T-helper 17 cell (primary cell): Measurements from ENCODE around the gene DYNC2H1. TPM values are rescaled to one million over a fixed set of nuclear protein-coding genes. Genes with fewer than 3 reads are reported as not detected.
"Not testable (repeated sequence)": the region's sequence is repeated elsewhere in the genome, so short reads cannot be mapped to it uniquely, and the experiment has no call there.

Experiments used
- ATAC-seq: fragments of 150-1000 bp; cut with Tn5 transposase; 2 replicates; pipeline ENCODE4 v1.10.0; 2021; ENCODE audit warnings: mild to moderate bottlenecking, moderate library complexity
- DNase-seq, 3 donors: peaks; one replicate each; pipeline versions ENCODE4 v3.0.0 to v3.0.0-alpha.2; 2020 to 2021
- H3K9me3 ChIP-seq: one replicate; pipeline ENCODE4 v1.7.0; 2013; ENCODE audit warnings: low read length, mild to moderate bottlenecking; ENCODE audit not compliant: control insufficient read depth, poor library complexity, severe bottlenecking
- H3K27ac Mint-ChIP-seq: one replicate; pipeline ENCODE4 v1.8.0; 2022; ENCODE audit warnings: mild to moderate bottlenecking, moderate library complexity, mixed read lengths
- H3K27me3 Mint-ChIP-seq: one replicate; pipeline ENCODE4 v1.8.0; 2022; ENCODE audit warnings: mixed read lengths
- H3K36me3 Mint-ChIP-seq: one replicate; pipeline ENCODE4 v1.8.0; 2022; ENCODE audit warnings: low read depth, mixed read lengths
- H3K4me1 Mint-ChIP-seq: one replicate; pipeline ENCODE4 v1.8.0; 2022; ENCODE audit warnings: mild to moderate bottlenecking, mixed read lengths
- H3K4me3 Mint-ChIP-seq: one replicate; pipeline ENCODE4 v1.8.0; 2022; ENCODE audit warnings: mild to moderate bottlenecking, moderate library complexity, mixed read lengths
- total RNA-seq, 4 donors: library from RNA in 2 of 4; stranded (reverse) in 2 of 4; gene quantifications; one replicate each; pipeline ENCODE4 v1.2.3 and lab custom pipeline; 2022 to 2026

Gene DYNC2H1
- total RNA-seq, 2 donors from 2014 or later, result 2.2 to 3.6 TPM

DNA sequence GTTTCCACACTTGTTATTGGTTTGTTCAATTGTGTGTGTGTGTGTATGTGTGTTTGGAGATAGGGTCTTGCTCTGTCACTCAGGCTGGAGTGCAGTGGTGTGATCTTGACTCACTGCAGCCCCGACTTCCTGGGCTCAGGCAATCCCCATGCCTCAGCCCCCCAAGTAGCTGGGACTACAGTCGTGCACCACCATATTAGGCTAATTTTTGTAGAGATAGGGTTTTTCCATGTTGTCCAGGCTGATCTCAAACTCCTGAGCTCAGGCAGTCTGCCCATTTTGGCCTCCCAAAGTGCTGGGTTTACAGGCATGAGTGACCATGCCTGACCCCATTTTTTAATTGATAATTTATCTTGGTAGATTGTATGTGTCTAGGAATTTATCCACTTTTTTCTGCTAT, 263.7 kb downstream of the DYNC2H1 start:
- DNase-seq, result no peak
- H3K9me3 ChIP-seq, result no peaks in the 10 kb centered on the region
- Mint-ChIP-seq H3K27ac (no peak overlapping the region), H3K4me3 (no peak overlapping the region), H3K4me1 (no peaks in the 10 kb centered on the region), H3K27me3 (no peaks in the 10 kb centered on the region), H3K36me3 (peaks cover 2% of the 10 kb centered on the region)
- no peak for ATAC-seq

DNA sequence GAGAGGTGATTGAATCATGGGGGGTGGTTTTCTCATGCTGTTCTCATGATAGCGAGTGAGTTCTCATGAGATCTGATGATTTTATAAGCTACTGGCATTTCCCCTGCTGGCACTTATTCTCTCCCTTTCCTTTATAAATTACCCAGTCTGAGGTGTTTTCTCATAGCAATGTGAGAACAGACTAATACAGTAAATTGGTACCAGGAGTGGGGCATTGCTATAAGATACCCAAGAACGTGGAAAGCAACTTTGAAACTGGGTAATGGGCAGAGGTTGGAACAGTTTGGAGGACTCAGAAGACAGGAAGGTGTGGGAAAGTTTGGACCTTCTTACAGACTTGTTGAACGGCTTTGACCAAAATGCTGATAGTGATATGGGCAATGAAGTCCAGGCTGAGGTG, 265.0 kb downstream of the DYNC2H1 start:
- not testable (repeated sequence) for H3K27me3 Mint-ChIP-seq, H3K4me1 Mint-ChIP-seq, H3K36me3 Mint-ChIP-seq, DNase-seq, H3K4me3 Mint-ChIP-seq, H3K9me3 ChIP-seq, H3K27ac Mint-ChIP-seq, ATAC-seq

DNA sequence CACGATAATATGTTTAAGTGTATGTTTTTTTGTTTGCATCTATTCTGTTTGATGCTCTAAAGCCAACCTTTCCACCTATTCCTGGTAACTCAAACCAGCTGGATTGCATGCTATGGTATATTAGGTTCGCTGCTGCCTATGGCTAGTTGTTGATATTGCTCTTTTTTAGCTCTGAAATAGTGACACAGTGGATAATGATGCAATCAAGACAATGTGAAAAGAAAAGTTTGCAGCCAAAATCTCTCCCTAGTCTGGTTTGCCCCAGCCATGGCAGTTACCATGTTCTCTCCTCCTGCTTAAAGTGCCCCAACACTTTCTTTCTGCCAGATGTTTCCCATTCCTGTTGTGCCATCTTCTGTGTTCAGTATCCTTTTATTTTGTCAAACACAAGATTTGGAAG, 269.7 kb downstream of the DYNC2H1 start:
- H3K9me3 ChIP-seq, result no peaks in the 10 kb centered on the region
- H3K4me1 Mint-ChIP-seq, result no peaks in the 10 kb centered on the region
- H3K27me3 Mint-ChIP-seq, result no peaks in the 10 kb centered on the region
- DNase-seq (no peak), ATAC-seq (no peak)
- no peak overlapping the region for H3K27ac Mint-ChIP-seq
- peaks cover 2% of the 10 kb centered on the region for H3K36me3 Mint-ChIP-seq
- H3K4me3 Mint-ChIP-seq, result no peak overlapping the region

DNA sequence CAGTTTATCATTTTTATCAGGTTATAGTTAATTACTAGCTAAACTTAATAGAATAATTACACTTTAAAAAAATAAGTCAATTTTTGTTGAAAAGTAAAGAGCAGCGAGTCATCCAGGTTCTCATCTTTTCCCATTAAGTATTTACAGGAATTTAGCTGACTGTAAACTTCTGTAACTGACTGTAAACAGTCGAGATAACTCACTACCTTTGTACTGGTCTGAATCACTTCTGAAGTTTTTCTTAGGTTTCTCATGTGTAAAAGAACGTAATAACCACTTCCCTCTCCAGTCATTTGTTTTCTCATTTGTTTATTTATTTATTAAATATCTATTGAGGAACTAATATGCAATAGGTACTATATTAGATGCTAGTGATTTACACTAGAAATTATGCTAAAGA, 270.8 kb downstream of the DYNC2H1 start:
- H3K4me3 Mint-ChIP-seq, result no peak overlapping the region

DNA sequence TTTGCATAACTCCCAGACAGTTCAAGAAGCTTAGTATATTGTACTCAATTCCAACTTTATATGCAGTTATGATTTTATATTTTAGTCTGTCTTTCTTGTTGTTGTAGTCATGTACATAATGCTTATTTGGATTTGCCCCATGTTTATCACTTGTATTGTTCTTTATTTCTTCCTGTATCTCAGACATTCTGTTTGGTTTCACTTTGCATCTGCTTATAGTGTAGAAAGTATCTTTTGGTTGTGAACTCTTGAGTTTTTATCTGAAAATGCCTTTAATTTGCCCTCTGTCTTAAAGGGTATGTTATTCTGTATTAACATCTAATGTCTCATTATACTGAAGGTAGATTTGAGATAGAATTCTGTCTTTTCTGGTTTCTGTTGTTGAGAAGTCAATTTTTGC, 275.4 kb downstream of the DYNC2H1 start:
- no peak overlapping the region for H3K27ac Mint-ChIP-seq
- H3K4me1 Mint-ChIP-seq, result no peaks in the 10 kb centered on the region
- H3K9me3 ChIP-seq, result no peaks in the 10 kb centered on the region
- DNase-seq, result no peak
- H3K4me3 Mint-ChIP-seq, result no peak overlapping the region
- no peaks in the 10 kb centered on the region for H3K27me3 Mint-ChIP-seq
- ATAC-seq, result no peak
- H3K36me3 Mint-ChIP-seq, result no peaks in the 10 kb centered on the region

More for the DNA sequence above, 270.8 kb downstream of the DYNC2H1 start:
- H3K36me3 Mint-ChIP-seq, result peaks cover 2% of the 10 kb centered on the region
- no peak for DNase-seq
- no peak for ATAC-seq
- H3K4me1 Mint-ChIP-seq, result no peaks in the 10 kb centered on the region
- H3K9me3 ChIP-seq, result no peaks in the 10 kb centered on the region
- H3K27me3 Mint-ChIP-seq, result no peaks in the 10 kb centered on the region
- no peak overlapping the region for H3K27ac Mint-ChIP-seq

DNA sequence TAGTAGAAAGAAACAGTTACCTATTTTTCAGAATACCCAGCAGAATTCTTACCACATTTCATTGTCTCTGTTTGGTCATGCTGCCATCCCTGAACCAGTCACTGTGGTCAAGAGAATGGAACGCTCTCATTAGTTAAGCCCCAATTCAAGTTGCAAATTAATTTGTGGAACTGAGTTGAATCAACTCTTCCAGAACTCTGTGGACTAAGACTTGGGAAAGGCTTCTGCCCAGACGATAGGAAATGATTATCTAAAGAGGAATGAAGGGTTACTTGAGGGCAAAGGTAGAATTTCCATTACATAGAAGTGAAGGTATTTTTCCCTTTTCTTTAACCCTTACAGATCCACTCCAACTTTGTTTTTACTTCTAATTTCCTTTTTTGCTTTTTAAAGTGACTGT, 286.4 kb downstream of the DYNC2H1 start:
- DNase-seq, result no peak
- H3K36me3 Mint-ChIP-seq, result no peaks in the 10 kb centered on the region
- H3K9me3 ChIP-seq, result no peaks in the 10 kb centered on the region
- no peak overlapping the region for H3K27ac Mint-ChIP-seq
- H3K27me3 Mint-ChIP-seq, result no peaks in the 10 kb centered on the region
- no peak overlapping the region for H3K4me3 Mint-ChIP-seq
- ATAC-seq, result no peak
- H3K4me1 Mint-ChIP-seq, result no peaks in the 10 kb centered on the region

DNA sequence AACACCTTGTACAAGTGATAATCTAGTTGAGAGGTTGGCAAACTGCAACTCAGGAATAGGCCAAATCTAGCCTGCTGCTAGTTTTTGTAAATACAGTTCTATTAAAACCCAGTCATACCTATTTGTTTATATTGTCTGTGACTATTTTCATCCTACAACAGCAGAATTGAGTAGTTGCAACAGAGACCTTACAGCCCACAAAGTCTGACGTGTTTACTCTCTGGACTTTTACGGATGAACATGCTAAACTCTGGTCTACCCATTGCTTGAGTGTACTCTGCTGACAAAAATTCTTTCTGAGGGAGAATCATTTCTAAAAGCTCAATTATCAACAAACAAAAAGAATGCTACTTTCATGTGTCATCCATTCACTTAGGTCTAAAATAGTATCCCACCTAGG, 287.0 kb downstream of the DYNC2H1 start:
- Mint-ChIP-seq H3K4me1 (no peaks in the 10 kb centered on the region), H3K36me3 (no peaks in the 10 kb centered on the region), H3K27me3 (no peaks in the 10 kb centered on the region), H3K4me3 (no peak overlapping the region), H3K27ac (no peak overlapping the region)
- no peak for DNase-seq
- no peaks in the 10 kb centered on the region for H3K9me3 ChIP-seq
- no peak for ATAC-seq

DNA sequence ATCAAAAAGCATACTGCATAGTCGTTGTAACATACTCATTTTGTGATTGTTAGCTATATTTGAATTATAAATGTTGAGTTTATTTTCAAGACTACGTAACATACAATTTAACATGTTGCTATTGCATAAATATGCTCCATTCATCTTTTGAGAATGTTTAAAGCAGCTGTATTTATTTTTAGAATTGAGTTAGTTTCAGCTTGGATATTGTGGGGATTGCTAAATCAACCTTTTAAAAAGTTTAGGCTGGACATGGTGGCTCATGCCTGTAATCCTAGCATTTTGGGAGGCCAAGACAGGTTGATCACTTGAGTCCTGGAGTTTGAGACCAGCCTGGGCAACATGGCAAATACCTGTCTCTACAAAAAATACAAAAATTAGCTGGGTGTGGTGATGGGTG, 288.1 kb downstream of the DYNC2H1 start:
- Mint-ChIP-seq H3K4me3 (no peak overlapping the region), H3K27me3 (no peaks in the 10 kb centered on the region), H3K4me1 (no peaks in the 10 kb centered on the region), H3K27ac (no peak overlapping the region), H3K36me3 (no peaks in the 10 kb centered on the region)
- no peaks in the 10 kb centered on the region for H3K9me3 ChIP-seq
- ATAC-seq (no peak), DNase-seq (no peak)

DNA sequence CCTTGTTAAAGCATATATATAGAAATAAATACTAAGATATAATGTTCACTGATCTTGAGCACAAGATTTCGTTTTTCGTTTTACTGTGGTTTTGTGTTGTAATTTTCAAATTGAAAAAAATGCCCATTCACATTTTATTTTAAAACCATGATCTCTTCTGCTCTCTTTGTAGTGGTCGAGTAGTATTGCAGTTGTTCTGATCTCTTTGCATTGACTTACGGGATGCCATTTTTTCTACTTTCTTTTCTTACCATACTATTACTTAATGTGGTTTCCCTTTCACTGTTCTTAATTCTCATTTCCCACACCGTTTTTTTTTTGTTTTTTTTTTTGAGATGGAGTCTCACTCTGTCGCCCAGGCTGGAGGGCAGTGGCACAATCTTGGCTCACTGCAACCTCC, 289.6 kb downstream of the DYNC2H1 start:
- no peaks in the 10 kb centered on the region for H3K36me3 Mint-ChIP-seq
- ATAC-seq, result no peak
- no peaks in the 10 kb centered on the region for H3K9me3 ChIP-seq
- no peak overlapping the region for H3K4me3 Mint-ChIP-seq
- DNase-seq, result no peak
- no peaks in the 10 kb centered on the region for H3K27me3 Mint-ChIP-seq
- no peaks in the 10 kb centered on the region for H3K4me1 Mint-ChIP-seq
- no peak overlapping the region for H3K27ac Mint-ChIP-seq

DNA sequence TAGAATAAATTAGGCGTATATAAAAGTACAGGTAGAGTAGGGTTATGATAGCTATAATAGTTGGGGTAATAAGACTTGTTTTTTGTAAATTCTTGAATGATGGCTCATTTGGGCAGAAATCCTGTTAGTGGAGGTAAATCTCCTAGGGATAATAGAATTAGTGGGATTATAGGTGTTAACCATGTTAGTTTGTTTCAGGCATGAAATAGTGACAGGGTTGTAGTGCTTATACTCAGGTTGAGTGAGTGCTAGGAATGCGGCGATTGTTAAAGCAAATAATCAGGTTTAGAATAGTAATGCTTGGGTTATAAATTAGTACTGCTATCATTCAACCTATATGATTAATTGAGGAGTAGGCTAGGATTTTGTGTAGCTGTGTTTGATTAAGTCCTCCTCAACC, 297.1 kb downstream of the DYNC2H1 start:
- ATAC-seq, result no peak
- no peaks in the 10 kb centered on the region for H3K27me3 Mint-ChIP-seq

DNA sequence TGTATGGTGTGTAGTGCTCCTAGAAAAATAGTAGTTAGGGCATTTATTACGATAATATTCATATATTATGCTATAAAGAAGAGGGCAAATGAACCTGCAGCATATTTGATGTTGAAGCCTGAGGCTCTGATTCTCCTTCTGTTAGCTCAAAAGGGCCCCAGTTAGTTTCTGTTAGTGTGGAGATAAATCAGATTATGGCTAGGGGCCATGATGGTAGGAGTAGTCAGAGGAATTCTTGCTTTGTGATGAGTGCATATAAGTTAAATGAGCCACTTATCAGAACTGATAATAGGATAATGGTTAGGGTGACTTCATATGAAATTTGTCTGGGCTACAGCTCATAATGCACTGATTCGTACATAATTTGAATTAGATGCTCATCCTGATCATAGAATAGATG, 298.4 kb downstream of the DYNC2H1 start:
- no peak overlapping the region for H3K27ac Mint-ChIP-seq
- no peak overlapping the region for H3K4me3 Mint-ChIP-seq
- no peaks in the 10 kb centered on the region for H3K27me3 Mint-ChIP-seq

More for the DNA sequence above, 297.1 kb downstream of the DYNC2H1 start:
- no peak for DNase-seq
- Mint-ChIP-seq H3K4me1 (no peaks in the 10 kb centered on the region), H3K27ac (no peak overlapping the region), H3K4me3 (no peak overlapping the region), H3K36me3 (no peaks in the 10 kb centered on the region)
- no peaks in the 10 kb centered on the region for H3K9me3 ChIP-seq

DNA sequence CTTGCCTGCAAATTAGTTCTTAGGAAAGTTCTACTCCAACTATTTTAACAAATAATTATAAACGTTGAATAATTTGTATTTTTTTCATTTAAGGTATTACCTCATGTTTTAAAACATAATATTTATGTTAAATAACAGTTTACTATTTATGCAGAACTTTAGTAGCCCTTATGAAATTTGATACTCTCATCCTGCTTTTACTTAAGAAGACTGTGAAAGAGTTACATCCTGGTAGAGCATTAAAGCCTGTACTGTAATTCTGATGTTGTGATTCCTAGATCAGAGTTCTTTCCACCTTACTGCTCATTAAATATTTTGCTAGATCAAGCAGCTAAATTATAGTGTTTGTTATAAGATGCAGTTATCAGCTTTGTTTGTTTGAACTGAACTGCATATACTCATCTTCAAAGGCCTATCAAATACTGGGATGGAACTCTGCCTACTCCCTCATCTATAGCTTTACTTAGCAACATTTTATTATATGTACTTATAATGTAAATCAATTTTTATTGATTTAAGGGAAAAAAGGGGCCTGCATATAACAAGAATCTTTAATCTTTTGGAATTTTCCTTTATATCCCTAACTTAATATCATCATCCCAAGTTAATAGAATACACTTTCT, 304.2 kb downstream of the DYNC2H1 start:
- DNase-seq (no peak), ATAC-seq (no peak)
- no peaks in the 10 kb centered on the region for H3K9me3 ChIP-seq
- Mint-ChIP-seq H3K27me3 (no peaks in the 10 kb centered on the region), H3K4me3 (no peak overlapping the region), H3K36me3 (peaks cover 2% of the 10 kb centered on the region), H3K4me1 (no peaks in the 10 kb centered on the region), H3K27ac (no peak overlapping the region)

More for the DNA sequence above, 298.4 kb downstream of the DYNC2H1 start:
- no peaks in the 10 kb centered on the region for H3K4me1 Mint-ChIP-seq
- H3K9me3 ChIP-seq, result no peaks in the 10 kb centered on the region
- DNase-seq, result no peak
- no peak for ATAC-seq
- no peaks in the 10 kb centered on the region for H3K36me3 Mint-ChIP-seq

DNA sequence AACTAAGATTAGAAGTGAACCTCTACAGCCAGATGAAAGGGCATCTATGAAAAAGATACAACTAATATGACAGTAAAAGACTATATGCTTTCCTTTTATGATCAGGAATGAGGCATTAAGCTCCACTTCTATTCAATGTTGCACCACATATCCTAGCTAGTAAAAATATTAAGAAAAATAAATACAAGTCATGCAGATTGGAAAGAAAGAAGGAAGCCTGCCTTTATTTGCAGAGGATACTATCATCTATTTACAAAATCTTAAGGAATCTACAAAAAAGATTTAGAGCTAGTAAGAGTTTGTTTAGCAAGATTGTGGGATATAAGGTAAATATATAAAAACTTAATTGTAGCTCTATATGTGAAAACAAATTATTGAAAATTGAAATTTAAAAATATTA, 308.8 kb downstream of the DYNC2H1 start:
- ATAC-seq (no peak), DNase-seq (no peak)
- no peaks in the 10 kb centered on the region for H3K9me3 ChIP-seq
- H3K27ac Mint-ChIP-seq, result no peak overlapping the region
- peaks cover 2% of the 10 kb centered on the region for H3K36me3 Mint-ChIP-seq
- no peak overlapping the region for H3K4me3 Mint-ChIP-seq
- no peaks in the 10 kb centered on the region for H3K4me1 Mint-ChIP-seq
- no peaks in the 10 kb centered on the region for H3K27me3 Mint-ChIP-seq

DNA sequence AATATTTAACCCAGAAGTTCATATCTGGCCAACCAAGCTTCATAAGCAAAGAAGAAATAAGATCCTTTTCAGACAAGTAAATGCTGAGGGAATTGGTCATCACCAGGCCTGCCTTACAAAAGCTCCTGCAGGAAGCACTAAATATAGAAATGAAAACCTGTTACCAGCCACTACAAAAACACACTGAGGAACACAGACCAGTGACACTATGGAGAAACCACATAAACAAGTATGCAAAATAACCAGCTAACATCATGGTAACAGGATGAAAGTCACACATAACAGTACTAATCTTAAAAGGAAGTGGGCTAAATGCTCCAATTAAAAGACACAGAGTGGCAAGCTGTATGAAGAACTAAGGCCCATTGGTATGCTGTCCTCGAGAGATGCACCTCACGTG, 311.4 kb downstream of the DYNC2H1 start:
- no peaks in the 10 kb centered on the region for H3K9me3 ChIP-seq
- Mint-ChIP-seq H3K27me3 (no peaks in the 10 kb centered on the region), H3K27ac (no peak overlapping the region), H3K36me3 (no peaks in the 10 kb centered on the region), H3K4me3 (no peak overlapping the region), H3K4me1 (no peaks in the 10 kb centered on the region)
- DNase-seq (no peak), ATAC-seq (no peak)
